Endothelial cell of umbilical vein (primary cell): ENCODE data around the gene FHIT. TPM values are rescaled to one million over a fixed set of nuclear protein-coding genes. Genes with fewer than 3 reads are reported as not detected.

ENCODE experiments used
- BruUV-seq: library from RNA; stranded (reverse); fragments of 400-500 nt; replicated peaks from 2 replicates; lab custom pipeline; 2021; lab: Mats Ljungman, UMichigan
- CTCF ChIA-PET: fragments of 300-600, 350-600 bp; sonication (Branson Sonifier 250); formaldehyde crosslinking; loops from one replicate; lab custom pipeline; 2021; ENCODE audit warnings: antibody characterized with exemption, inconsistent platforms; lab: Charles Lee
- POLR2A ChIA-PET: fragments of 300-600, 350-600 bp; sonication (Branson Sonifier 250); formaldehyde crosslinking; loops from one replicate; lab custom pipeline; 2021; ENCODE audit warnings: antibody characterized with exemption, inconsistent platforms; lab: Charles Lee
- DNase-seq: peaks from one replicate; pipeline ENCODE4 v3.0.0-alpha.2; 2011; ENCODE audit warnings: low read depth, low spot score
- FAIRE-seq: peaks from 2 replicates; lab custom pipeline; 2011; peaks lifted over from hg19 to GRCh38; lab: Jason Lieb, UNC
- H2AFZ ChIP-seq: 2 replicates; pipeline ENCODE4 v1.6.0; 2012; ENCODE audit warnings: low read depth, low read length, control low read depth, inconsistent platforms
- H3K27ac ChIP-seq: 2 replicates; pipeline ENCODE4 v1.5.1; 2011; ENCODE audit warnings: low read depth, mild to moderate bottlenecking, control low read depth, low read length, moderate library complexity; ENCODE audit not compliant: insufficient read depth
- H3K27me3 ChIP-seq, 2 experiments: 2 replicates each; pipeline versions ENCODE4 v1.6.0 to v1.6.1; 2011; ENCODE audit warnings: low read length in 2 of 2, mixed read lengths in 1 of 2; ENCODE audit not compliant: control insufficient read depth in 2 of 2, insufficient read depth in 2 of 2
- H3K36me3 ChIP-seq, 2 experiments: 2 replicates in 1 of 2; 3 replicates in 1 of 2; pipeline ENCODE4 v1.5.1; 2011; ENCODE audit warnings: low read length in 2 of 2, mild to moderate bottlenecking in 1 of 2, moderate library complexity in 1 of 2; ENCODE audit not compliant: control insufficient read depth in 2 of 2, insufficient read depth in 2 of 2; ENCODE audit errors: extremely low read depth in 1 of 2
- H3K4me1 ChIP-seq: 3 replicates; pipeline ENCODE4 v1.5.1; 2011; ENCODE audit warnings: mild to moderate bottlenecking, low read length; ENCODE audit not compliant: control insufficient read depth, insufficient read depth; ENCODE audit errors: extremely low read depth
- H3K4me2 ChIP-seq: 2 replicates; pipeline ENCODE4 v1.6.1; 2011; ENCODE audit warnings: low read length, control low read depth, mixed read lengths; ENCODE audit not compliant: insufficient read depth
- H3K4me3 ChIP-seq, 3 experiments: fragments of 200-600 bp in 1 of 3; sonication (generic), shearing (Covaris generic) in 1 of 3; replicated peaks in 1 of 3; 2 replicates each; pipeline ENCODE4 v1.5.1; 2011 to 2016; ENCODE audit warnings: control low read depth in 3 of 3, low read length in 3 of 3, mild to moderate bottlenecking in 2 of 3, inconsistent platforms in 1 of 3, low read depth in 1 of 3, moderate library complexity in 1 of 3; ENCODE audit not compliant: insufficient read depth in 1 of 3
- H3K79me2 ChIP-seq: 2 replicates; pipeline ENCODE4 v1.6.0; 2012; ENCODE audit warnings: low read length, inconsistent platforms; ENCODE audit not compliant: control insufficient read depth, insufficient read depth
- H3K9ac ChIP-seq: replicated peaks from 2 replicates; pipeline ENCODE3; 2011; ENCODE audit warnings: low read length, control low read depth; ENCODE audit not compliant: insufficient read depth; ENCODE audit errors: extremely low read depth
- H3K9me1 ChIP-seq: replicated peaks from 3 replicates; pipeline ENCODE4 v1.6.0; 2011; ENCODE audit warnings: mild to moderate bottlenecking, low read length; ENCODE audit not compliant: control insufficient read depth, insufficient read depth; ENCODE audit errors: extremely low read depth
- H3K9me3 ChIP-seq: replicated peaks from 2 replicates; pipeline ENCODE4 v1.5.1; 2012; ENCODE audit warnings: low read length, inconsistent platforms; ENCODE audit not compliant: control insufficient read depth, insufficient read depth
- H4K20me1 ChIP-seq: replicated peaks from 2 replicates; pipeline ENCODE3; 2011; ENCODE audit warnings: mild to moderate bottlenecking, low read length; ENCODE audit not compliant: control insufficient read depth, insufficient read depth; ENCODE audit errors: extremely low read depth
- EZH2 ChIP-seq: IDR thresholded peaks from 2 replicates; pipeline ENCODE4 v1.6.1; 2012; ENCODE audit warnings: borderline replicate concordance, low read depth, mild to moderate bottlenecking, moderate library complexity, low read length, inconsistent platforms; ENCODE audit not compliant: severe bottlenecking
- FOS ChIP-seq: IDR thresholded peaks from 2 replicates; pipeline ENCODE4 v1.6.1; 2011; ENCODE audit warnings: mild to moderate bottlenecking, low read length, moderate library complexity, borderline replicate concordance; ENCODE audit not compliant: insufficient read depth
- GATA2 ChIP-seq: IDR thresholded peaks from 2 replicates; pipeline ENCODE4 v1.7.0; 2011; ENCODE audit warnings: low read depth, mild to moderate bottlenecking, moderate library complexity, mixed read lengths, low read length; ENCODE audit not compliant: insufficient read length, insufficient read depth
- JUN ChIP-seq: IDR thresholded peaks from 2 replicates; pipeline ENCODE4 v1.6.1; 2011; ENCODE audit warnings: borderline replicate concordance, low read depth; ENCODE audit not compliant: insufficient read length, insufficient read depth
- MYC ChIP-seq: IDR thresholded peaks from one replicate; pipeline ENCODE4 v1.6.1; 2011; ENCODE audit warnings: mild to moderate bottlenecking, low read depth, low read length
- POLR2A ChIP-seq: IDR thresholded peaks from 2 replicates; pipeline ENCODE4 v1.6.1; 2012; ENCODE audit warnings: low read depth, mild to moderate bottlenecking, control low read depth, low read length
- POLR2AphosphoS5 ChIP-seq: IDR thresholded peaks from 2 replicates; pipeline ENCODE4 v1.6.1; 2012; ENCODE audit warnings: low read depth, mild to moderate bottlenecking, control low read depth, low read length, moderate library complexity; ENCODE audit not compliant: insufficient read depth
- dilution Hi-C: fragments of 300-500 bp; cut with MboI; formaldehyde crosslinking; loops from one replicate; pipeline ENCODE4 v1.15.0; 2019; ENCODE audit warnings: low sequenced_read_pairs; ENCODE audit not compliant: extremely low pct_ligation_motif_present
- intact Hi-C: fragments of 100-400 bp; cut with micrococcal nuclease; formaldehyde crosslinking; loops from one replicate; pipeline ENCODE4 v1.10.0; 2022
- polyA plus RNA-seq, 4 experiments: library from polyadenylated mRNA; depleted of rRNA in 3 of 4; stranded (reverse) in 3 of 4; unstranded in 1 of 4; fragments of >200 nt; gene quantifications; 2 replicates each; pipeline versions ENCODE4 v1.2.1 to v1.2.3, GENCODE V29; 2011 to 2012; ENCODE audit warnings: missing spikeins in 1 of 4
- total RNA-seq: library from RNA; stranded (reverse); gene quantifications from 2 replicates; pipeline ENCODE4 v1.2.3, GENCODE V29; 2021
- TF ChIP-seq, protein P1 (sequence below), 2 donors: IDR thresholded peaks; 1 replicate in 1 of 2; 2 replicates in 1 of 2; pipeline ENCODE4 v1.5.1; 2011; ENCODE audit warnings: low read length in 2 of 2, mild to moderate bottlenecking in 2 of 2, moderate library complexity in 2 of 2, control low read depth in 1 of 2, inconsistent platforms in 1 of 2, low read depth in 1 of 2; ENCODE audit not compliant: insufficient read depth in 1 of 2; ENCODE audit errors: extremely low read depth in 1 of 2
- TF ChIP-seq, protein P2 (sequence below): IDR thresholded peaks from 2 replicates; pipeline ENCODE4 v1.6.1; 2011; ENCODE audit not compliant: insufficient read depth, insufficient read length

Gene FHIT
- total and polyA plus RNA-seq, 2 donors (not counting 3 experiments of a cell fraction or from before 2014, with no cell fraction given): 0.47 to 2.2 TPM

DNA sequence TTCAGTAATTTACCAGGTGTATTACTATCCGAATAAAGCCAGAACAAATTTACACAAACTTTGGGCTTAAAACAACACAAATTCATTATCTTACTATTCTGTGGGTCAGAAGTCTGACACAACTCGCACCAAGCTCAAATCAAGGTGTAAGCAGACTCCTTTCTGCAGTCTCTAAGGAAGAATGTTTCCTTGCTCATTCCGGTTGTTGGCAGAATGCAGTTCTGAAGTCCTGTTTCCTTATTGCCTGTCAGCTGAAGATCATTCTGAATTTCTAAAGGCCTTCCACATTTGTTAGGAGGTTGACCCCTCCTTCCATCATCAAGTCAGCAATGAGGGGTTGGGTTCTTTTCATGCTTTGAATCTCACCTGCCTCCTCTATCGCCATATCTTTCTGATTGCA, 183.2 kb downstream of the FHIT start:
- ChIA-PET CTCF (no interaction called here), POLR2A (no interaction called here)
- no peak for TF ChIP-seq POLR2AphosphoS5
- TF ChIP-seq, protein P1, sequence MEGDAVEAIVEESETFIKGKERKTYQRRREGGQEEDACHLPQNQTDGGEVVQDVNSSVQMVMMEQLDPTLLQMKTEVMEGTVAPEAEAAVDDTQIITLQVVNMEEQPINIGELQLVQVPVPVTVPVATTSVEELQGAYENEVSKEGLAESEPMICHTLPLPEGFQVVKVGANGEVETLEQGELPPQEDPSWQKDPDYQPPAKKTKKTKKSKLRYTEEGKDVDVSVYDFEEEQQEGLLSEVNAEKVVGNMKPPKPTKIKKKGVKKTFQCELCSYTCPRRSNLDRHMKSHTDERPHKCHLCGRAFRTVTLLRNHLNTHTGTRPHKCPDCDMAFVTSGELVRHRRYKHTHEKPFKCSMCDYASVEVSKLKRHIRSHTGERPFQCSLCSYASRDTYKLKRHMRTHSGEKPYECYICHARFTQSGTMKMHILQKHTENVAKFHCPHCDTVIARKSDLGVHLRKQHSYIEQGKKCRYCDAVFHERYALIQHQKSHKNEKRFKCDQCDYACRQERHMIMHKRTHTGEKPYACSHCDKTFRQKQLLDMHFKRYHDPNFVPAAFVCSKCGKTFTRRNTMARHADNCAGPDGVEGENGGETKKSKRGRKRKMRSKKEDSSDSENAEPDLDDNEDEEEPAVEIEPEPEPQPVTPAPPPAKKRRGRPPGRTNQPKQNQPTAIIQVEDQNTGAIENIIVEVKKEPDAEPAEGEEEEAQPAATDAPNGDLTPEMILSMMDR (IDR thresholded peaks at IDR 0.05; ENCODE audit: extremely low read depth in 1 of 2, insufficient read depth in 1 of 2, low read depth in 1 of 2, low read length in 2 of 2): no peak
- TF ChIP-seq EZH2: no peak
- TF ChIP-seq GATA2: no peak
- no peak for TF ChIP-seq MYC
- no peak for TF ChIP-seq POLR2A
- TF ChIP-seq JUN: no peak
- TF ChIP-seq FOS: no peak
- TF ChIP-seq, protein P2, sequence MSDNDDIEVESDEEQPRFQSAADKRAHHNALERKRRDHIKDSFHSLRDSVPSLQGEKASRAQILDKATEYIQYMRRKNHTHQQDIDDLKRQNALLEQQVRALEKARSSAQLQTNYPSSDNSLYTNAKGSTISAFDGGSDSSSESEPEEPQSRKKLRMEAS: no peak
- Histone ChIP-seq H3K9ac (no peak overlapping the region), H3K4me1 (no peaks in the 10 kb centered on the region), H3K9me1 (no peaks in the 10 kb centered on the region), H4K20me1 (no peaks in the 10 kb centered on the region), H3K27me3 (no peaks in the 10 kb centered on the region), H3K9me3 (no peaks in the 10 kb centered on the region), H3K79me2 (no peaks in the 10 kb centered on the region), H3K36me3 (no peaks in the 10 kb centered on the region), H2AFZ (no peak overlapping the region), H3K4me2 (no peak overlapping the region), H3K4me3 (no peak overlapping the region), H3K27ac (no peak overlapping the region)
- intact Hi-C loops: no loop called here
- DNase-seq (no peak), FAIRE-seq (no peak)
- dilution Hi-C loops: no loop called here
- no TSS peak for BruUV-seq
